Medulla oblongata (tissue), 1 donor: ENCODE data around the gene PLA2G4A.
"Not testable (repeated sequence)": the region's sequence is repeated elsewhere in the genome, so short reads cannot be mapped to it uniquely, and the experiment has no call there.

Experiments used
- DNase-seq: peaks from one replicate; pipeline ENCODE4 v3.0.0-alpha.2; 2015; ENCODE audit errors: extremely low spot score

PLA2G4A gene

DNA sequence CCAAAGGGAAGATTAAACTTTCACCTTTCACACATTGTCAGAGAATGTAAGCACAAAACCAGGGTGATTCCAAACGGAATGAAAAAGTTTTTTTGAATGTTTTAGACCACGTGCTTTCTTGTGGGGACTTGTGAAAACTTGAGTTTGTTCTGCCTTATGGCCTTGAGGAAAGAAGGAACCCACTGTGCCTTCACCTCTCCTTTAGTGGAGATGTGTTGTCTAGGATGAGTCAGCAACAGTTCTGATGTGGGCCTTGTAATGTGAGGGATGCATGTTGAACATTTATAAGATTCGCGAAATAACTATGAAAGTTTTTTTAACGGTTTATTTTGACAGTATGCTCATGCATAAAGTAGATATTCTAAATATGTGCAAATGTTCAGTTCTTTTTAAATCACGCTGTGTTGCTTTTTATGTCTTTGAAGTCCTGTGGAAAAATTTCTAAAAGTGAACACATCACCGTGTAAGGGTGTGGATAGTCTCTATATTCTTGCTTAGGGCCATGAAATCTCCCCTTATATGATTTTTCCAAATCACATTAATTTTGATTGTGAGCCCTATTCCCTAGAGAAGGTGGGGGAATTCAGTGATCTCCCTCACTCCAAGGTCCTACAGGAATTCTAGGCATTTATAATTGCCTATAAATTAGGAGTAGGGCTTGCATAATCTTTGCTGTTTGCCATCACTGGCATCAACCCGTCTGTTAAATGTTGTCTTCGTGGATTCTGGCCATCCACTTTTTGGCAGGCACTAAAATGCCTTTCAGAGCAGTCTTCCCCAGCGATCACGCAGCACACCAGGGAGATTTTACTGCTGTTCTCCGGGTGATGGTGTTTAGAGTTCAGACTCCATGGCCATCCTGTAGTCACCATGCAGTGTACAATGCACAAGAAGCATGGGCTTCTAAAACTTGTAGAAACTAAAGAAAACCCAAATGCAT, 47.4 kb downstream of the PLA2G4A start:
- DNase-seq = no peak

DNA sequence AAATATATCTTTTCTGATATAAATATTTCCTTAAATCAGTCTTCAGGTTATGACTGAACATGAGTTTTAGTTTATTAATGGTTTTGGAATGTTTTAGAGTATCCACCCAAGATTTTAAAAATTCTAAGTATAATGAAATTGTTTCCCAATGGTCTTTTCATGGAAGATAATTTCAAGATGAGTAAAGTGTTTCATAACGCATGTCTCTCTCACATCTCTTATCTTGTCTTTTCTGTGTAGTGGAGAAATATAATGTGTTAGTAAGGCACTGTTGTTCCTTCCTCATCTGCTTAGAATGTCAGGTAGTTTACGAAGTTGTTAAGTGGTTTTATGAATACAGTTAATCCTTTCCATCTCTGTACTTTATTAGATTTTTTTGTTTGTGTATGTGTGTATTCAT, 49.6 kb downstream of the PLA2G4A start:
- no peak for DNase-seq

DNA sequence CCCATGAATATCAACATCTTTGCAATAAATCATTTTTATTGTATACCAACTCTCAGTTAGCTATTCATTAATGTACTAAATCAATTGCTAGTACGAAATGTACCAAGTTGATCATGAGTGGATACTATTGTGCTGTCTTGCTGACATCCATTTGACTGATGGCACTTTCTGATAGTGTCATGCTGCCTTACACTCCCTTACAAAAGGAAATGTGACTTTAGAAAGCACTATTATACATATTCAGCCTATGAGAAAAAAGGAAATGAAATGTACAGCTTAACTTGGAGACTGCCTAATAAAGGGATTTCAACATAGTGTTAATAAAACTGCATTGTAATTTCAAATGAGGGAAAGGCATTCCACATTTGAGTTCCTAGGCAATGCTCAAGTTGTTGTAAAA, 52.2 kb downstream of the PLA2G4A start:
- DNase-seq = no peak

DNA sequence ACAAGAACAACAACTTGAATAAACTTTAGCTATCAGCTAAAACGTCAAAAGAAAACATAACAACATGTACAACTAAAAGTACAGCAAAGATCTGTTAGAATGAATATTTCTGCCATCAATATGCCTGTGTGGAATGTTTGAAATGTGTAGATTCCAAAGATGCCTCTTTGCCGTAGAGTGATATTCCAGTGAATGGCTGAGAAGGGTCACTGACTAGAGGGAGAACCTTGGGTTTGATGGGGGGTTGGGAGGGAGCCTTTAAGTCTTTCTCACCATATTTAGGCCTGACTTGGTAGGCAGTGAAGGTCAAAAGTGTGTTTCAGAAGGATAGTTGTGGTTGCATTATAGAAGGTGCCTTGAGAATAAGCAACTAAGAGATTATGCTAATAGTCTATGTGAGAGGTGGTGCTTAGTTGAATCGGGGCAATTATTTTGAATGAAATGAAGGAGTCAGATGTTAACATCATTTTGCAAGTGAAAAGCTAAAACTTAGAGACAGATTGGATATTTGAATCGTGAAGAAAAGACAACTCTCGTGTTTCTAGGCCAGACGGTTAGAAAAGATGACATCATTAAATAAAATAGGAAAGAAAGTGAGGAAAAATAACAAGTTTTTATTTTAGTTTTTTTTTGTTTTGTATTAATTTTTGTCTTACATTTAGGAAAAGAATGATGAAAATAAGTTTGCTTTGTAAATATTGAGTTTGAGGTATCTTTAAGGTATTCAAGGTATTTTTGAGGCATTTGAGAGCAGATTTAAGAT, 53.8 kb downstream of the PLA2G4A start:
- no peak for DNase-seq

DNA sequence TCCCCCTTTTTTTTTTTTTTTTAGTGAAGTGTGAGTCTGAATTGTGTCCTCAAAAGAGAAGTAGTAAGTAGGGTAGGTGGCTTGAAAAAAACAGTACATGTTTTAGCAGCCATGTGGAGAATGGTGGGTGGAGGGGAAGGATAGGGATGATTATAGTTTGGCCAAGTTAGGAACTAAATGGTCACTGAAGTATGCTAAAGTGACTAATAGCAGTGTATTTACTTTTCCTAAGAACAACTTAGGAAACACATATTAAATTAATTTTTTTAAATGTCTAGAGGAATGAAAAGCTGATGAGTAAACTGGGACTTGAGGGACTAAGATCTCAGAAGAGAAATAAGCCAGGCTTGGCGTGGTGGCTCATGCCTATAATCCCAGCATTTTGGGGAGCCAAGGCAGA, 55.5 kb downstream of the PLA2G4A start:
- no peak for DNase-seq

DNA sequence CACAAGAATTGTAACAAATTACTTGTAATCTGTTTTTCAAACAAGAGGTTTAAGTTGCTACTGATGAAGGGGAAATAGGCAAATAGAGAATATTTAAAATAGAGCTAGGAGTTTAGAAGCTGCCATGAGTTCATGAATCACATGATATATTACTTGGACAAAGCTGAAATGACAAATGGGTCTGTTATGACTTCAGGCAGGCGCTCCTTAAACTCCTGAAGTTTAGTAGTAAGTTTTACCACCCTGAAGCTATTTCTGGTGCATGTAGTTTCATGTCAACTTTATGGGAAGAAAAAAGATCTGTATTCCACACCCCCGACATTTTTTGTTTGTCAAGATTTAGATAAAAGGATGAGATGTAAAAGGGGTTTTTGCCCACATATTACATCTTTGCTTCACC, 58.5 kb downstream of the PLA2G4A start:
- no peak for DNase-seq

DNA sequence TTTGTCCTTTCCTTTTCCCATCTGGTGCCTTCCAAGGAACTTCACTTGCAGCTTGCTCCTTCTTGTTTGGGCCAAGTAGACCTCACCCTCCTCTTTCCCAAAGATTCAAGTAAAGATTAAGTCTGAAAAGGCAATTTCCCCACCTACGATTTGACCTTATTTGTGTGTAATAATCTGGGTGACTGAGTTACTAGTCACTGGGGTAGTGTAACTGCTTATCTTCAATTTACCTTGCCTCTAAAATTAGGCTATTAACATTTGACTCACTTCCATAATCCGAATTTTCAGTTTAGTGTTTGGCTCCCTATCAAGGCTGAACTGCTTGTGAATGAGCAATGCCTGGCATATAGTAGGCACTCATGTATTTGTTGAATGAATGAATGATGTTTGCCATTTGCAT, 59.6 kb downstream of the PLA2G4A start:
- DNase-seq = no peak

DNA sequence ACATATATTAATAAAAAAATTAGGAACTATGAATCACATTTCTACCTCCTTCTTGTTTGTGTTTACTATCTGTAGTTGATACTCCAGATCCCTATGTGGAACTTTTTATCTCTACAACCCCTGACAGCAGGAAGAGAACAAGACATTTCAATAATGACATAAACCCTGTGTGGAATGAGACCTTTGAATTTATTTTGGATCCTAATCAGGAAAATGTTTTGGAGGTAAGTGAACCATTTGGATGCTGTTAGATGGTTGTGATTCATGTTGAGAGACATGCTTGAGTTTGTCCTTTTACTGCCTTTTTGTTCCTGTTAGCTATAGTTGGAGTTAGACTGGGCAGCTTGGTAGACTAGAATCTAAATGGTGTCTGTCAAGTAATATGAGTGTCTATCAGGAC, 64.2 kb downstream of the PLA2G4A start:
- no peak for DNase-seq

DNA sequence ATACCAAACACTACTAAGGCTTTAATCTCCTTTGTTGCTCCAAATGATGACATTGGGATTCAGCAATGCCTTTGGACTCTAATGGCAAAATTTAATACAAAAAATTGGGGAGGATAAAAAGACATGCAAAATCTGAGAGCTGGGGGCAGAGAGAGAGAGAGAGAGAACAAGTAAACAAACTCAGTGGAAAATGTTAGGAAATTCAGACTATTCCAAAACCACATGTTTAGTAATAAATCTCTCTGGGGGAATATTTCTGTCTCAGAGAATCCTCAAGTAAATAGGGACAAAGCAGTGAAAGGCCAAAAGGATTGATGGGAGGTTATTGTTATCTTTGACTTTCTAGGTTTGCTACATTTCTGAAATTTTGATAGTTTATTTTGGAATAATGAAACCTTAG, 65.7 kb downstream of the PLA2G4A start:
- no peak for DNase-seq

DNA sequence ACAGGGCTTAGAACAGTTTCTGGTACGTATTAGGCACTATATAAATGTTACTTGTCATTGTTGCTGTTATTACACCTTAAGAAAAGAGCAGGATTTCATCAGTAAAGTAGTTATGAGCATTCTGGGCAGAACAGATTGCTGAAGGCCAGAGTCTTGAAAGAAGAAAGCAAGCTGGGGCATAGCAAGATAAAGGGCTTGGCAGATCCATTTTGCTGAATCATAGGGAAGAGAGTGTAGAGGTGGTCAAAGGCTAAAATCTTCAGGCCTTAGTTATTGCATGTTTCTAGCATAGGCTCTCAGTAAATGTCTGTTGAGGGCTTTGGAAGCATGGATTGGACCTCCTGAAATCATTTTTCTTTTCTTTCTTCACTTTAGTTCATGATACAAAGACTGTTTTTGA, 67.5 kb downstream of the PLA2G4A start:
- no peak for DNase-seq

DNA sequence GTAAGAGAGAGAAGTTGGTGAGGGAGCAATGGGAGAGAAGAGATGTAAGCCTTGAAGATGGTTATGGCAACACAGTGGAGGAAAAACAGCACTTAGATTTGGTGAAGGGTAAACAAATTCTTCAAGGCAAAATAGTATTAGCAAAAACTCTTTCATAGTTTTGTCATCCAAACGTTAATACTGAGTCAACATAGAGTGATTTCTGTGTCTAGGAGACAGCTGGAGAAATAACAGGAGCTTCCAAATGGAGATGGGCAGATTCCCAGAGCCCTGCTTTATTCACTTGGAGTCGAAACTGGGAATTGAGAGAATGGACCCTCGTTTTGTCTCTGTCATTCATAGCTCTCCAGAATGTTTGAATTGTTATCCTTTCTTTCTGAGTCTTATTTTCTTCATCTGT, 68.3 kb downstream of the PLA2G4A start:
- no peak for DNase-seq

DNA sequence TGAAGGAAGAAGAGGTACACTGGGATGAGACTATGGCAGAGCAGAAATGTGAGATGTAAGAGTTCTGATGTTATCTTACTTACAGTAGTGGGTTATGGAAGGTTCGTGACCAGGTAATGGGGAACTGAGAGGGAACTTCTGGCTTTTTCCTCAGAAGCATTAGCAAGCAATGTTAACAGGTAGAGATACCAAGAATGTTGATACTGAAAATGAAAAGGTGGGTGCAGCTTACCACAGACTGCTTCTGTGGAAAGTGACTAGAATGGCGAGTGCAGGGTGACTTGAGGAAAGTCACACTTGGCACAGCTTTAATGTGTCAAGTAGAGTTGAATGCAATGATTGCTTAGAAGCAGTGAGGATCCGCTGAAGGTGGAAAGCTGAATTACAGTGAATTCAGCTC, 70.8 kb downstream of the PLA2G4A start:
- DNase-seq = no peak

DNA sequence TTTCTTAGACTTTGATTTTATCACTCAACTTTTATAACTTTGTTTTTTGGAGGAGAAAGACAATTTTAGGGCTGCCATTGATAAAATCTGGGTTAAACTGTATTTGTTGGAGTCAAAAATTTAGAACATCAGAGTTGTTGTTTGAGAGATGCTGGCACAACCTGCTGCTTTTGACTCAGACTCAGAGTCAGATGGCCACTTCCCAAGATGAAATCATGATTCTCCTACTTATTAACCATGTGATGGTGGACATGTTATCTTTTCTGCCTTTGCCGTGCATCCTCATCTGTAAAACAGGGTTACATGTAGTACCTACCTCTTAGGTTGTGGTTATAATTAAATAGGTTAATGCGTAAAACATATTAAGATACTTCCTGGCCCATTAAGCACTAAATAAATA, 71.2 kb downstream of the PLA2G4A start:
- no peak for DNase-seq

DNA sequence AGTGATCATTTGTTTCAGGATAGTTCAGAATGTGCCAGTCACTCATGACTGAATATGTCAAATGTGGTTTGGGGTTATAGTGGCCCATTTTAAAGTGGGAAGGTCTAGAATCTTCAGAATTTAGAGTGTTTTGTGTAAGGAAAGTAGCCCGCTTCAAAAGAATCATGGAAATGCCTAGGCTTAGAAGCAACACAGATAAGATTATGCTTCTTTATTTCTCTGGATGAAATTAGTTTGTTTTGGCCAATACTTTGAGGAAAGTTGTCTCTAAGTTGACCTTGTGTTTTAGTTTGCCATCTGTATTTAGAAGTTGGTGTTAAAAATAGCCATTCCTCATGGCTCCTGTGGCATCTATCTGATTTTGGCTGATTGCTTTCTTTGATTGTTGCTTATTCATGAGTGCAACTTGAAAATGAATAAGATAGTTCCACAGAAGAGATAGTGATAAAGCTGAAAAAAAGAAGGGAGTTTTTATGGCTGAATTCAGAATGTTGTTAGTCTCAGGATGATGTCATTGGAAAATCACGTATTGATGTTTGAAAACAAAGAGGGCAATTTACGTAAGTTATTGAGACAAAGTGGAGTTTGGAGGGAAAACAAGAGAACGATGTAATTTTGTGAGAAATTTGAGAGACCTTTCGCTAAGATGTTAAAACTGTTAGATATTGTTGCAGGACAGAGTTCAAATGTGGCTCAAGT, 71.9 kb downstream of the PLA2G4A start:
- no peak for DNase-seq

DNA sequence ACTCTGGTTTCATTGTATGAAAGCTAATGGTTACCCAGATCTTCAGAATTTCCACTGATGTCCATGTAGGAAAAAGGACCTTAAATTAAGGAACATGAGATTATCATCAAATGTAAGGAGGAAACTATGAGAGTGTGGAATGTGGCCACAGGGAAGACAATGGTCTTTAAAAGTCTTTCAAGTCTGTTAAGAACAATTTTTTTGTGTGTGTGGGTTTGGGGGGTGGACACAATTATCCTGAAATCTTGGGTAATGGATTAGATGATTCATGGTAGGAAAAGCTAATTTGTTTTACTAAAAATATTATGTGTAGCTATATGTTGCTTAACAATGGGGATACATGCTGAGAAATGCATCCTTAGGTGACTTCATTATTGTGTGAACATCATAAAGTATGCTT, 72.9 kb downstream of the PLA2G4A start:
- no peak for DNase-seq

DNA sequence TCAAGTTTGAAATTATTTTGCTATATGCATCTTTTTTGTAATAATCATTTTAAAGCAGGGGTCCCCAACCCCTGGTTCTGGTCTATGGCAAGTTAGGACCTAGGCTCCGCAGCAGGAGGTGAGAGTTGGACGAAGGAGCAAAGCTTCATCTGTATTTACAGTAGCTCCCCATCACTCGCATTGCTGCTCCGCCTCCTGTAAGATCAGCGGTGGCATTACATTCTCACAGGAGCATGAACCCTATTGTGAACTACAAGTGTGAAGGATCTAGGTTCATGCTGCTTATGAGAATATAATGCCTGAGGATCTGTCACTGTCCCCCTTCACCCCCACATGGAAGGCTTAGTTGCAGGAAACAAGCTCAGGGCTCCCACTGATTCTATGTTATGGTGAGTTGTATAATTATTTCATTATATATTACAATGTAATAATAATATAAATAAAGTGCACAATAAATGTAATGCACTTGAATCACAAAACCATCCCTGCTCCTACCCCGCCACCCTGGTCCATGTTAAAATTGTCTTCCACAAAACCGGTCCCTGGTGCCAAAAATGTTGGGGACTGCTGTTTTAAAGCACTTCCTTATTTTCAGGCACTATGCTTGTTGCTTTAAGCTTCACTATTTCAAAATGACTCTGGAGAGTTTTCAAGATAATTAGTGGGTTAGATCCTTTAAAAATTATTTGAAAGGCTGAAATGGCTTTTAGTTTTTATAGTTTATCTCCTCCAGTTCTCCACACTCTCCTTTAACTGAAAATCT, 74.8 kb downstream of the PLA2G4A start:
- no peak for DNase-seq

DNA sequence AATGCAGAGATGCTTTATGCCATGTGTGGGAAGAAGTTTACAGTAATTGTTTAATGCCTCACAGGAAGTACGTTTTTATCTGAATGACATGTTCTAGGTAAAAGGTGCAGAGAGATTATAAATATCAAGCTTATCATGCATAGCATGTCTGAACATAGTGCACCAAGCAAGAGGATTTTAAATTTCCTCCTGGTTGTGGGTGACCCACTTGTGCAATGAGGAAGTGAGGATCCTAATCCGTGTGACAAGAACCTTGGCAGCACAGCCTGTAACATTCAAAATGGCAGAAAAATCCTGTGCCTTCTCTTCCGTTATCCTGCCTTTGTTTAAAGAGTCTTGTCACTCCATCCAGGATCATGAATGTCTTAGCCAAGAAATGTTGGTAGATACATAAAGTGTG, 75.6 kb downstream of the PLA2G4A start:
- DNase-seq = peak; percentile 56

DNA sequence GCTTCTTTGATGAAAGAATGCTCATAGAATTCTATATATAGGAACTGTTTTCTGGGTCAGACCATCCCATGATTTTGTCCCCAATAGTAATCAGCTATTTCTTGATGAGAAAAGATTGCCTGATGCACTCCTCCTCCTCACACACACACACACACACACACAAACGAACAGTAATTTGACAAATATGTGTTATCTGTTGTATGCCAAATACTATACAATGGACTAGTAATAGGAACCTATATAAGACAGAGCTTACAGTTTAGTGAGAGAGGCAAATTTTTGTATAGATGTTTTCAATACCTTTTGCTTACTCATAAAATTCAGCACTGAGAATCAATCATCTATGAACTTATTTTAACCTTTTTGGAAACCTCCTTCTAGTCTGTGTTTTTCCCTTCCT, 76.8 kb downstream of the PLA2G4A start:
- DNase-seq = no peak

DNA sequence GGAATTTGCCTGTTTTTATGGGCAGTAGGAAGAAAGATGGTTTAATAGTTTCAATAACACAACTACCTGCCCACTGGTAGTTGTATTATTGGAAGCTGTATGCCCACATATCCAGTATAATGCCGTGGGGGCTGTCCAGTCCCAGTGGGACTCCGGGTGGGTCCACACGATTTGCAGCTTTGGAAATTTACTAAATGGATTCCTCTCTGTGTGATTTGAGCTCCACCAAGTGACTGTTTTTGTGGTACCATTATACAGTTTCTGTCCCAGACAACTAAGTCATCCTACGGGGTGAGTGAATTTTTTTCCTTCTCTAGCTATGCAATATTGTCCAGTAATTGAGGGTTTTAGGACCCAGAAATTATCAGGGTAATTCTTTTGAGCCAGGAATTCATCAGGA, 86.8 kb downstream of the PLA2G4A start:
- no peak for DNase-seq

DNA sequence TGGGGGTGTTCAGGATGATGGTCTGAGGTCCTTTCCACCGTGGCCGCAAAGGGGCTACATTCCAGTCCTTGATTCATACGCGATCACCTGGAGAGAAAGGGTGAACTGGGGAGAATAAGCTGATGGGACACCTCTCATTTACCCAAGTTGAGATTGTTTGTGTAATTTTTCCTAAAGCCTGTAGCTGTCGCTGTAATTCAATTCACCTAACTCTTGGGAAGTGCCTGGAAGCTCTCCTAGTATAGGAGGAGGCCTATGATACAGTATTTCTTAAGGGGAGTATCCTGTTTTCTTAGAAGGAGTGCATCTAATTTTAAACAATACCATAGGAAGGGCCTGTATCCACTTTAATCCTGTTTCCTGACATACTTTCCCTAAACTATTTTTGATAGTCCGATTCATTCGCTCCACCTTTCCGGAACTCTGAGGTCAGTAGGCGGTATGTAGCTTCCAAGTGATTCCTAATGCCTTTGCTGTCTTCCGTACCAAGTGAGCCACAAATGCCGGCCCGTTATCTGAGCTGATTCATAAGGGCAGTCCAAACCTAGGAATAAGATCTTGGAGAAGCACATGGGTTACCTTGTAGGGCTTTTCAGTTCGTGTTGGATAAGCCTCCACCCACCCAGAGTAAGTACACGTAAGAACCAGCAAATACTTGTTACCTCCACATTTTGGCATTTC, 88.5 kb downstream of the PLA2G4A start:
- not testable (repeated sequence) for DNase-seq

DNA sequence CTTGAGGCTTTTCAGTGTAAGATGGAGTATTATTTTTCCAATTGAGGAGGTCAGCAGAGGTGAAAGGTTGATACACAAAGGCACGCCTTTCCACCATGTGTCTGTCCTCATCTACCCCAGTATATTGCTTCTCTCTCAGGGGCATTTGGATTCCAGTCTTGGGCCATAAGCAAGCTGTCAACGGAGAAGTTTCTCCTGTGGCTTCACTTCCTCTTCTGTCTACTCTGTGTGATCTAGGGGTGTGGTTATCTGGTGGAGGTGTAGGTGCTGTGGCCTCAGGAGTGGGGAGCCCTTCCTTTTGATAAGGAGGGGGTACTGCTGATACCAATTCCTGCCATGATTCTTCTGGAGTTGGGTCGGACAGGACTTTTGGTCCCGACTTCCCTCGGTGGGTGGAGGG, 92.6 kb downstream of the PLA2G4A start:
- DNase-seq = not testable (repeated sequence)
